ENCODE results near the gene RSRC2. TPM values are rescaled to one million over a fixed set of nuclear protein-coding genes. Genes with fewer than 3 reads are reported as not detected.

The RSRC2 gene
- total and polyA plus RNA-seq, 9 of the 15 experiments (the other 6 are each of a cell fraction or from before 2014, with no cell fraction given) = 52.6 to 123 (median 80.3) TPM

GRCh38 chr12:122538496-122538895, 11.8 kb upstream of the RSRC2 start (continued):
- TF ChIP-seq REST (IDR thresholded peaks at IDR 0.05; ENCODE audit: borderline replicate concordance) = no peak
- no peak for TF ChIP-seq REST (CRISPR knock-in tag; IDR thresholded peaks at IDR 0.05; ENCODE audit: low read depth)
- no peak for TF ChIP-seq MBD2 (IDR thresholded peaks at IDR 0.05; ENCODE audit: borderline replicate concordance, low read depth)
- no peak for TF ChIP-seq NR4A1 (CRISPR knock-in tag; IDR thresholded peaks at IDR 0.05)
- TF ChIP-seq NR4A1 (tag; IDR thresholded peaks at IDR 0.05) = no peak
- TF ChIP-seq SMARCC2 (IDR thresholded peaks at IDR 0.05; ENCODE audit: low read depth) = no peak
- no peak for TF ChIP-seq SRSF1 (IDR thresholded peaks at IDR 0.05; ENCODE audit: low read depth, low read length)
- TF ChIP-seq TCF7L2 (IDR thresholded peaks at IDR 0.05; ENCODE audit: low read depth, low read length) = no peak

Data from K562 (cell line).